ENCODE results near the gene UROC1. TPM values are rescaled to one million over a fixed set of nuclear protein-coding genes. Genes with fewer than 3 reads are reported as not detected.

The UROC1 gene
- total RNA-seq, 1 experiment from 2014 or later = not detected

GRCh38 chr3:126479642-126480041 is 37.9 kb downstream of the UROC1 start:
- H2AK5ac ChIP-seq (ENCODE audit: insufficient read length, low read length) = no peak overlapping the region
- H3K9me3 ChIP-seq (ENCODE audit: control insufficient read depth, low read depth, low read length) = no peaks in the 10 kb centered on the region
- Mint-ChIP-seq H3K4me1 (peaks cover 19 to 26% of the 10 kb centered on the region in 2 experiments), H3K27me3 (ENCODE audit: low read depth) (peaks cover 5% of the 10 kb centered on the region), H3K9me3 (no peaks in the 10 kb centered on the region; a peak in 2 of 5 replicates), H3K4me3 (no peak overlapping the region), H3K36me3 (ENCODE audit: insufficient read depth in 1 of 3, low read depth in 3 of 3) (no peaks in the 10 kb centered on the region; a peak in 1 of 7 replicates), H3K27ac (no peak overlapping the region)
- DNase-seq = no peak
- H3K27me3 ChIP-seq (ENCODE audit: insufficient read depth, low read length) = no peaks in the 10 kb centered on the region
- no peak overlapping the region for H2BK5ac ChIP-seq (ENCODE audit: insufficient read length, low read length)
- no peak overlapping the region for H2AFZ ChIP-seq (ENCODE audit: low read length)
- no peak overlapping the region for H3K27ac ChIP-seq (ENCODE audit: insufficient read length, low read depth, low read length)
- no peak overlapping the region for H3K18ac ChIP-seq (ENCODE audit: insufficient read length, low read depth, low read length)
- no peak overlapping the region for H4K5ac ChIP-seq (ENCODE audit: insufficient read length, low read depth, low read length)
- H4K8ac ChIP-seq (replicated peaks; ENCODE audit: insufficient read length, low read depth, low read length) = no peak overlapping the region
- no peak overlapping the region for H3T11ph ChIP-seq (ENCODE audit: low read length)
- H3K23me2 ChIP-seq (ENCODE audit: insufficient read length, low read depth, low read length, poor library complexity, severe bottlenecking) = peaks cover 9% of the 10 kb centered on the region
- no peak overlapping the region for H2BK15ac ChIP-seq (ENCODE audit: low read depth, low read length)
- no peaks in the 10 kb centered on the region for H4K20me1 ChIP-seq (ENCODE audit: control insufficient read depth, insufficient read depth, insufficient read length)
- no peak overlapping the region for H2BK20ac ChIP-seq (ENCODE audit: low read depth, low read length, poor library complexity, severe bottlenecking)
- no CpG with 5 or more reads among the region's 1 CpG for WGBS (ENCODE audit: extremely low coverage, insufficient read length, low lambda C conversion rate)
- no peaks in the 10 kb centered on the region for H3K79me2 ChIP-seq (ENCODE audit: insufficient read depth, low read length)
- no peak overlapping the region for H2BK12ac ChIP-seq (ENCODE audit: insufficient read length, low read depth, low read length)
- no peak overlapping the region for H2BK120ac ChIP-seq (ENCODE audit: low read depth, low read length, poor library complexity, severe bottlenecking)
- no peaks in the 10 kb centered on the region for H3K79me1 ChIP-seq (ENCODE audit: insufficient read depth, low read depth, low read length, poor library complexity, severe bottlenecking)
- no peak overlapping the region for H3K14ac ChIP-seq (ENCODE audit: insufficient read depth, low read length)
- H3K56ac ChIP-seq (ENCODE audit: insufficient read length, low read depth, low read length) = no peak overlapping the region
- H3K23ac ChIP-seq (ENCODE audit: insufficient read length, low read depth, low read length) = no peak overlapping the region
- H3K4me2 ChIP-seq (ENCODE audit: insufficient read depth, insufficient read length, low read length) = no peak overlapping the region
- peaks cover 8% of the 10 kb centered on the region; the same call in 1 of the 2 replicates for H3K4me1 ChIP-seq (ENCODE audit: insufficient read depth, low read length)
- no peak overlapping the region for H4K91ac ChIP-seq (ENCODE audit: insufficient read length, low read depth, low read length)
- H3K9ac ChIP-seq (ENCODE audit: extremely low read depth, insufficient read length, low read length) = no peak overlapping the region
- TF ChIP-seq CTCF (conservative IDR thresholded peaks at IDR 0.05) = no peak
- H3K4ac ChIP-seq (ENCODE audit: low read depth, low read length) = no peak overlapping the region
